ENCODE measurements around the gene HOMEZ.

The HOMEZ gene

GRCh38 chr14:23299986-23300686 lies 14.2 kb upstream of the HOMEZ start:
- H3K4me3 ChIP-seq (replicated peaks in 1 of 2; ENCODE audit: low read depth in 2 of 2, low read length in 2 of 2): peak overlapping the region; percentile 55 to 65
- no peak for DNase-seq (ENCODE audit: low read depth in 2 of 2)
- TF ChIP-seq CTCF (IDR thresholded peaks at IDR 0.05; ENCODE audit: low read depth, low read length): no peak

- H3K4me3 ChIP-seq (replicated peaks in 1 of 2; ENCODE audit: low read depth in 2 of 2, low read length in 2 of 2): no peak overlapping the region
- TF ChIP-seq CTCF (IDR thresholded peaks at IDR 0.05; ENCODE audit: low read depth, low read length): no peak
- peak; percentile 71 to 81 for DNase-seq (ENCODE audit: low read depth in 2 of 2)
These were observed 13.5 kb upstream of the HOMEZ start for GRCh38 chr14:23299211-23299957.

DNA sequence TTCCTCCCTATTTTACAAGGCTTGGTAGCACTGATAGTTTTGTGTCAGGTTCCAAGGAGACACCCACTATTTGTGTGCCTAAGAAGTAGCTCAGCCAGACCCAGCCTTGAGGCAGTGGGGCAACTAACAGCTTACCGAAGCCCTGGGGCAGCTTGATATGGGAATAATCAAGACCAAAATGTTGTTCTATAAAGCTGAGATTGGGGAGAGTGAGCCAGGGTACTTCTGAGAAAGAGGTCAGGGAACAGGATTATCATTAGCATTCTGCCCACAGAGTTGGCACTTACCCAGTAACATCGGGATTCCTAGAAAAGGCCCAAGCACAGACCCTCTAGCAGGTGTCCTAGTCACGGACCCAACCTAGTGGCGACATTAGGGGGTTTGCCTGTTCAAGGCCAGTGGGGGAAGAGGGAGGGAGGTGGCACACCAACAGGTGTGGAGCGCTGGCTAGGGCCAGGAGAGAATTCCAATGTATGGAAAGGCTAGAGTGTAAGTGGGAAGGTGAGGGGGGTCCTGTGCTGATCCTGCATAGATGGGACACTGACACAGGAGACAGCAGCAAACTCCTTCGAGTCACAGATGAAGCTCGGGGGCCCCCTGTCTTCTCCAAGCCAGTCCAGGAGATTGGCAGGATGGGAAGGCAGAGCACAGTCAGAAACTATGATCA lies 11.8 kb upstream of the HOMEZ start:
- no peak overlapping the region for H3K4me3 ChIP-seq (replicated peaks in 1 of 2; ENCODE audit: low read depth in 2 of 2, low read length in 2 of 2)
- TF ChIP-seq CTCF (IDR thresholded peaks at IDR 0.05; ENCODE audit: low read depth, low read length): no peak
- DNase-seq (ENCODE audit: low read depth in 2 of 2): no peak

- no peak for TF ChIP-seq CTCF (IDR thresholded peaks at IDR 0.05; ENCODE audit: low read depth, low read length)
- H3K4me3 ChIP-seq (replicated peaks in 1 of 2; ENCODE audit: low read depth in 2 of 2, low read length in 2 of 2): no peak overlapping the region
- no peak for DNase-seq (ENCODE audit: low read depth in 2 of 2)
These were observed 11.2 kb upstream of the HOMEZ start for GRCh38 chr14:23297096-23297495.

- no peak for DNase-seq (ENCODE audit: low read depth in 2 of 2)
- no peak for TF ChIP-seq CTCF (IDR thresholded peaks at IDR 0.05; ENCODE audit: low read depth, low read length)
- H3K4me3 ChIP-seq (replicated peaks in 1 of 2; ENCODE audit: low read depth in 2 of 2, low read length in 2 of 2): no peak overlapping the region
These were observed 10.3 kb upstream of the HOMEZ start for GRCh38 chr14:23296012-23296777.

DNA sequence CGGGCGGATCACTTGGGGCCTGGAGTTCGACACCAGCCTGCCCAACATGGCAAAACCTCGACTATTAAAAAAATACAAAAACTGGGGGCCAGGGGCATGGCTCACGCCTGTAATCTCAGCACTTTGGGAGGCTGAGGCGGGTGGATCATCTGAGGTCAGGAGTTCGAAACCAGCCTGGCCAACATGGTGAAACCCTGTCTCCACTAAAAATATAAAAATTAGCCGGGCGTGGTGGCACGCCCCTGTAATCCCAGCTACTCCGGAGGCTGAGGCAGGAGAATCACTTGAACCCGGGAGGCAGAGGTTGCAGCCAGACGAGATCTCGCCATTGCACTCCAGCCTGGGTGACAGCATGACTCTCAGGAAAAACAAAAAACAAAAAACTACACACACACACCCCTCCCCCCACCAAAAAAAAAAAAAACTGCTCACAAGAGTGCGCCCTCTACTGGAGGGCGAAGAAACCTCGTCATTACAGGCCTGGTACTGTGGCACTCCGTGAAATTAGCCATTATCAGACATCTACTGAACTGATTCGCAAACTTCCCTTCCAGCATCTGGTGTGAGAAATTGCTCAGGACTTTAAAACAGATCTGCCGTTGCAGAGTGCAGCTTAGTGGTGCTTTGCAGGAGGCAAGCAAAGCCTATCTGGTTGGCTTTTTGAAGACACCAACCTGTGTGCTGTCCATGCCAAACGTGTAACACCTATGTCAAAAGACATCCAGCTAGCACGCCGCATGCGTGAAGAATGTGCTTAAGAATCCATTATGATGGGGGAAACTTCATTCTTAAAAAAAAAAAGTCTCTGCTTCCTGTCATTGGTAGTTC lies 9.0 kb upstream of the HOMEZ start:
- peak; percentile 86 for TF ChIP-seq CTCF (IDR thresholded peaks at IDR 0.05; ENCODE audit: low read depth, low read length)
- H3K4me3 ChIP-seq (replicated peaks in 1 of 2; ENCODE audit: low read depth in 2 of 2, low read length in 2 of 2): no peak overlapping the region
- peak; percentile 70 to 78 for DNase-seq (ENCODE audit: low read depth in 2 of 2)

Data from cardiac fibroblast (primary cell).